Embryonic facial prominence (tissue), 1 donor: ENCODE results near the gene TAS2R1.

Experiments
- DNase-seq: peaks from one replicate; pipeline ENCODE4 v3.0.0-alpha.2; 2016; ENCODE audit errors: extremely low spot score

Gene TAS2R1, protein sequence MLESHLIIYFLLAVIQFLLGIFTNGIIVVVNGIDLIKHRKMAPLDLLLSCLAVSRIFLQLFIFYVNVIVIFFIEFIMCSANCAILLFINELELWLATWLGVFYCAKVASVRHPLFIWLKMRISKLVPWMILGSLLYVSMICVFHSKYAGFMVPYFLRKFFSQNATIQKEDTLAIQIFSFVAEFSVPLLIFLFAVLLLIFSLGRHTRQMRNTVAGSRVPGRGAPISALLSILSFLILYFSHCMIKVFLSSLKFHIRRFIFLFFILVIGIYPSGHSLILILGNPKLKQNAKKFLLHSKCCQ

GRCh38 chr5:9630251-9630650 is at the start of gene TAS2R1:
TSS of gene TAS2R1 (minus strand) at chr5:9630351. CDS start at chr5:9630032, 319 bp downstream.
- DNase-seq: no peak

GRCh38 chr5:9670371-9670770 is 40.2 kb upstream of the TAS2R1 start:
- DNase-seq: no peak

DNA sequence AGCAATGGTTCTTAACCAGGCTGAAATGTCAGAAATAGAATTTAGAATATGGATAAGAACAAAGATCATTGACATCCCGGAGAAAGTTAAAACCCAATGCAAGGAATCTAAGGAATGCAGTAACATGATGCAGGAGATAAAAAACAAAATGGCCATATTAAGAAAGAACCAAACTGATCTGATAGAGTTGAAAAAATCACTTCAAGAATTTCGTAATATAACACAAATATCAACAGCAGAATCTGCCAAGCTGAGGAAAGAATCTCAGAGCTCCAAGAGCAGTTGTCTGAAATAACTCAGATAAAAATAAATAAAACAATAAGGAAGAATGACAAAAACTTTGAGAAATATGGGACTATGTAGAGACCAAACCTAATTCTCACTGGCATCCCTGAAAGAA is 37.8 kb upstream of the TAS2R1 start:
- DNase-seq: no peak

DNA sequence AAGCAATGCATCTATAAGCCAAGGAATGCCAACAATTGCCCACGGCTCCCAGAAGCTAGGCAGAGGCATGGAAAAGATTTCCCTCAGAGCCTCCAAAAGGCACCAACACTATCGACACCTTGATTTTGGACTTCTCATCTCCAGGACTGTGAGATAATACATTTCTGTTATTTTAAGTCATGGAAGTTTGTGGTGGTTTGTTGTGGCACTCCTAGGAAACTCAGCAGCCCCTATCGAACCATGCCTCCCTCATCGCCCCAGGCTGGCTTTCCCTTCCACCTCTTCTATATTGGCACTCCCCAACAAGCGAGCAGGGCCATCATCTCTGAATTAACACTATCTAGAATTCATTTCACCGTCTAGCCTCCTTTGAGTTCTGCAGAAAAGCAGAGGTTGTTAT is 33.7 kb upstream of the TAS2R1 start:
- no peak for DNase-seq

- DNase-seq: no peak
These were observed 31.3 kb upstream of the TAS2R1 start for GRCh38 chr5:9661316-9662015.

DNA sequence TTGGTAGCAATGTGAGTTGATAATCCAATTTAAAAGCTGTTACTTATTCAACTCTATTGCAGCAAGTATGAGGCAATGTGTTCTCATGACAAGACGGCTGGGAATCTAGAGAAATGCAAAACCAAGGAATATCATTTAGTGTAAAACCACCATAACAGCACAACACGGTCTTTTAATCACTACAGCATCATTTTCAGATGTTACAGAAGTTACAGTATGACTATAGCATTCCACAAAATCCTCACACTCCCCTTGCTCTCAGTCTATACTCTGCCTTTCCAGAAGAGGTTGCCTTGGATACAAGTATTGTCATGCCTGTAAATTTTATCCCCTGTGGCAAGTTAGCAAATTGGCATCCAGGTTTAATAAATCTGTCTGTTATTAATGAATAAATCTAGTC is 28.6 kb upstream of the TAS2R1 start:
- DNase-seq: peak; percentile 70

GRCh38 chr5:9657819-9658218 is 27.7 kb upstream of the TAS2R1 start:
- no peak for DNase-seq

- DNase-seq: no peak
These were observed 25.5 kb upstream of the TAS2R1 start for GRCh38 chr5:9655641-9656040.

GRCh38 chr5:9654886-9655285 is 24.7 kb upstream of the TAS2R1 start:
- no peak for DNase-seq

DNA sequence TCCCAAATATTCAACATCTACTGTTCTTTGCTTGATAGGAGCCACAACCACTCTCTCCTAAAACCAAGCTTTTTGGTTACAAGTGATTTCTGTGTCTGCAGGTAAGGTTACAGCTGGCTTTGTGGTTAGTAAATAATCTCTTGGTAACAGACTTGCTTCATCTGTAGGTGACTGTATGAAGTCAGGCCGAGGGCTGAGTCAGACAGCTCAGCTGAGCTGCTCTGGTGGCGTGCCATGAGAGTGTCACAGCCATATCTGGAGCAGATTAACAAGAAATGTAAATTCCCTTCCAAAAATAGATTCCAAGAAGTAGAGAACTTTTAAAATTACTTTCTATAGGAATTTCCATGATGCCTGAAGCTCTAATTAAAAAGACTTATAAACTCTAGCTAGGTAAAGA is 23.7 kb upstream of the TAS2R1 start:
- peak; percentile 53 for DNase-seq

DNA sequence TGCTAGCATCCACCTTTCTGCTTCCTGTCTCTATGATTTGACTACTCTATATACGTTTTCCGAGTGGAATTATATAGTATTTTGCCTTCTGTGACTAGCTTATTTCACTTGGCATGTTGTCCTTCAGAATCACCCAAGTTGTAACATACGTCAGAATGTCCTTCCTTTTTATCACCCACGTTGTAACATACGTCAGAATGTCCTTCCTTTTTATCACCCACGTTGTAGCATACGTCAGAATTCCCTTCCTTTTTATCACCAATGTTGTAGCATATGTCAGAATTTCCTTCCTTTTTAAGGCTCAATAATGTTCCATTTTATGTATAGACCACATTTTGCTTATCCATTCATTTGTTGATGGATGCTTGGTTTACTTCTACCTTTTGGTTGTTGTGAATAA is 22.9 kb upstream of the TAS2R1 start:
- no peak for DNase-seq

- no peak for DNase-seq
These were observed 22.1 kb upstream of the TAS2R1 start for GRCh38 chr5:9652295-9652694.

DNA sequence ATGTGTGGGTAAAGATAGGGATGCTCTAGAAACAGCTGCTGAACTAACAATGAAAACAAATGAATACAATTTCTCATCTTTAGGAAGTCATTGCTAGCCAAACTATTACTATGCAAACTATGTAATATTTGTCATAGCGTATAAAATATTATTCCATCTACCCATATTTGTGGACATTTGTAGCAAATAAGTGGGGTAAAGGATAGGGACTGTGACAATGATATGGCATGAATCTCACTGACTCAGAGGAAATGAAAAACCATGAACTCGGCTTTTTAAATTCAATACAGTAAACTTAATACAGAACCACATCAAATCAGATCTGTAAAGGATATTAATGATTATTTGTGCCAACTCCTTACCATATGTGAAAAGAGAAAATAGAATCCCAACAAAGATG is 16.7 kb upstream of the TAS2R1 start:
- DNase-seq: no peak

- no peak for DNase-seq
These were observed 14.5 kb upstream of the TAS2R1 start for GRCh38 chr5:9644630-9645029.

DNA sequence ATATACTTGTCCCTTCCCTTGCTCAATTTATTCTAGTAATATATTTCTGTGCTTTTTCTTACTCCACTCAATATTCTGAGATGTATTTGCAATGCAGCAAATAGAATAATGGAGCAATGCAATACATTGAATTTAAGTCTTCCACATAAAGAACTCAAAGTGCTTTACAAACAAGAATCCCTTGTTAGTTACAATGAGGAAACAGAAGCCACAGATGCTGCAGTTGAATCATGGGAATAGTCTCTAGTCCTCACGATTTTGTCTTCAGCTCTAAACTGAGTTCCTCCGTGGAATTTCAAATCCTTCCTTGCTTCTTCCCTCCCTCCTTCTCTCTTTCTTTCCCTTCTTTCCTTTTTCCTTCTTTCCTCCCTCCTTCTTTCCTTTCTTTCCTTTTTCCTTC is 12.5 kb upstream of the TAS2R1 start:
- no peak for DNase-seq

- DNase-seq: no peak
These were observed 11.7 kb upstream of the TAS2R1 start for GRCh38 chr5:9641806-9642355.

DNA sequence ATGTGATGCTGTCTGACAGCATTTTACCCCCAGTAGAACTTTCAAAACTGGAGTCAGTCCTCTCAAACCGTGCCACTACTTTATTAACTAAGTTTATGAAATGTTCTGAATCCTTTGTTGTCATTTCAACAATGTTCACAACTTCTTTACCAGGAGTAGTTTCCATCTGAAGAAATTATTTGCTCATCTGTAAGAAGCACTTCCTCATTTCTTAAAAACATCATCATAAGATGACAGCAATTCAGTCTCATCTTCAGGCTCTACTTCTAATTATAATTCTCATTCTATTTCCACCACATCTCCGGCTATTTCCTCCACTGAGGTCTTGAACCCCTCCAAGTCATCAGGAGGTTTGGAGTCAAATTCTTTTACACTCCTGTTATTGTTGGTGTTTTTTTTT is 2.3 kb upstream of the TAS2R1 start:
- DNase-seq: no peak

- no peak for DNase-seq
These were observed 2.6 kb downstream of the TAS2R1 start for GRCh38 chr5:9627541-9627940.

DNA sequence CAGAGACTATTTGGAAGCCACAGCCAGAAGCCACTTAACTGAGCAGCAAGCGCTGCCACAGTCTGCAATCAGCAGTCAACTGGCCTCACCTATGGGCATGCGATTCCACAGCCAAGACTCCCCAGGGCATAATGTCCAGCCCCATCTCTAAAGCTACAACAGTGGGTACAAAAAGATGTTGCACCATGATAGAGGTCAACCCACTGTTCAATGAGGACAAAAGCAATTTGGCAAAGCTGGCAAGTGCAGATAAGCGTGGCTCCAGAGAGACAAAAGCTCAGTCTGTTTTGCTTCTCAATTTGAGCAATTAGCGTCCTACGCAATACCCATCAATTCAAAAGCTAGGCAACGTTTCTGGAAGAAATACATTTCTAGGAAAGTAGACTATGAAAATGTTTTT is 3.2 kb downstream of the TAS2R1 start:
- no peak for DNase-seq

- no peak for DNase-seq
These were observed 4.4 kb downstream of the TAS2R1 start for GRCh38 chr5:9625731-9626130.

DNA sequence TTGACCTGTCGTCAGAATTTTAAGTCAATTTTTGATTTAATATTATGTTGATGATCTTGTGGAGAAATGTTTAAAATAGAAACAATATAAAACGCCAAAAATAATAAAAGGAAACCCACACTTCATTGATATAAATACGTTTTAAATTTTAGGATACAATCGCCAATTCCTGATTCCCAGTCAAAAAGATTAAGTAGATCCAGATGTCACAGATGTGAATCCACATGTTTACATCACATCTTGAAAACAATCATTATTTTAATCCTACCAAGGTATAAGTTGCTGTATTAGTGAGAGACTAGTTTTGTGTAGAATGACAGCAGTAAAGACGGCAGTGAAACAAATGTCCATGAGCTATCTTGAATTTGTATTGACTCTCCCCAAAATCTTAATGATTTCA is 4.9 kb downstream of the TAS2R1 start:
- DNase-seq: no peak

DNA sequence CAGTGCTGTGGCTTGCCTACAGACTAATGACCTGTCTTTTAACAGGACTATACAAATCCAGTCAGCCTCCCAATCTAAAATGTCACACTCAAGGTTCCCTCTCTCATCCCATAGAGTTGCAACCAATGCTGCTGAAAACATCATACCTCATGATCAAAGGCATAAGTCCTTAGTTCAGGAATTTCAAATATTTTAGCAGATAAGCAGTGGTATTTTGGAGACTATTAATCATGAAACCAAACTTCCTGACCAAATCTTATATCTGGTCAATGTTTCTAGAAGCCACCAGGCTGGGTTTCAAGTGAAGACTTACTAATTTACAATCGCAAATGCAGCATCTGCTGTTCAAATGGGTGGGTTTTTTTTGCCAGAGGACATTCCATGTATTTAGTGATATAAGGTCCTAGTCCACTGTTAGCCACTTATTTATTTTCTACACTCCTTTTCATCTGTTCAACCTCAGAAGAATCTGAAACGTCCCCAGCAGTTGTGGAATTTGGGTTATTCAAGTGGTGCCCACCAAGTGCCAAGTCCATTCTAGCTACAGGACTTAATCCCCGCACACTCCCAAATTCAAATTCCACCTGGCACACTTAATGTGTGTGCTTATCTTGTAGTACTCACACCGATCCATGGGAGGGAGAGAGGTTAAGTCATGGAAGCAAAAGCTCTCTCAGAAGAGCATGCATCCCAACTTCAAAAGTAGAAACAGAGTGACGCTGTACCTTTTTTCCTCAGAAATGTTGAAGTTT is 5.8 kb downstream of the TAS2R1 start:
- DNase-seq: no peak

- DNase-seq: no peak
These were observed 6.5 kb downstream of the TAS2R1 start for GRCh38 chr5:9623661-9624060.
